Nasal cavity respiratory epithelium epithelial cell of viscerocranial mucosa (primary cell): Measurements from ENCODE around the gene LLPH. TPM values are rescaled to one million over a fixed set of nuclear protein-coding genes. Genes with fewer than 3 reads are reported as not detected.

Source experiments
- total RNA-seq: library from RNA; depleted of rRNA; stranded (reverse); fragments of >200 nt; gene quantifications from 2 replicates; pipeline ENCODE4 v1.2.3, GENCODE V29; 2014

LLPH gene
- 5.5 and 13.4 TPM in 2 replicates for total RNA-seq

DNA sequence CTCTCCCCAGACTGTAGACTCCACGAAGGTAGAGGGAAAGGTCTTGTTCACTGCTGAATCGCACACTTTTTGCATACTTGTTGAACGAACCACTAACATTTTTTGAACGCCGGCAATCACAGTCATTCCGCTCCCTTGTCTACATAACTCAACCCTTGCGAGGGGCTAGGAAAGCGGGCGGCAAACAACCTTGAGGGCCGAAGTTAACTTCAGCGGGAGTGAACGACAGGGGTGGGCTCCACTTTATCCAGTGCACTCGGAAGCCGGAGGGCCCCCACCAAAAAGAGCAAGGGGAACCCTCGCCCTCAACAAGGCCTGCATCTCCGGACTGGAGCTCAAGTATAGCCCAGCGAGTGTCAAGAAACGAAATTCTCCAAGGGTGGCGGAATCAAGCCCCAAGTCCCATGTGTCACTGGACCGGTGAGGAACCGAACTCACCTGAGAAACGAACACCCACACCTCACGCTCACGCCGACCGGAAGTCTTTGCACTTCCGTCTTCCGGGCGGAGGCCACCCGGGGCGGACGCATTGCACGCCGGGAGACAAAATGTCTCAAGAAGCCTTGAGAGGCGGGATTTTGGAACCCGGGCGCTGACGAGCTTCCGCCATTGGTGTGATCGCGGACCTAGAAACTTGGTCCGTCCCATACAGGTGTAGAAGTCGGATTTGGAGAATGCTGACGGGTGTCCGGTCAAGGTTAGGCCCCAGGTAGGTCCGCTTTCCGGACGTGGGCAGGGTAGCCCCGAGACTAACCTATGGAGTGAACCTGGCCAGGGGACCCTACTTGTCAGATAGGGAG is at the start of gene LLPH:
TSS of gene LLPH (minus strand) at position 484 of the 800 bp plus-strand sequence. CDS start 1,644 bp downstream, outside the sequence.

DNA sequence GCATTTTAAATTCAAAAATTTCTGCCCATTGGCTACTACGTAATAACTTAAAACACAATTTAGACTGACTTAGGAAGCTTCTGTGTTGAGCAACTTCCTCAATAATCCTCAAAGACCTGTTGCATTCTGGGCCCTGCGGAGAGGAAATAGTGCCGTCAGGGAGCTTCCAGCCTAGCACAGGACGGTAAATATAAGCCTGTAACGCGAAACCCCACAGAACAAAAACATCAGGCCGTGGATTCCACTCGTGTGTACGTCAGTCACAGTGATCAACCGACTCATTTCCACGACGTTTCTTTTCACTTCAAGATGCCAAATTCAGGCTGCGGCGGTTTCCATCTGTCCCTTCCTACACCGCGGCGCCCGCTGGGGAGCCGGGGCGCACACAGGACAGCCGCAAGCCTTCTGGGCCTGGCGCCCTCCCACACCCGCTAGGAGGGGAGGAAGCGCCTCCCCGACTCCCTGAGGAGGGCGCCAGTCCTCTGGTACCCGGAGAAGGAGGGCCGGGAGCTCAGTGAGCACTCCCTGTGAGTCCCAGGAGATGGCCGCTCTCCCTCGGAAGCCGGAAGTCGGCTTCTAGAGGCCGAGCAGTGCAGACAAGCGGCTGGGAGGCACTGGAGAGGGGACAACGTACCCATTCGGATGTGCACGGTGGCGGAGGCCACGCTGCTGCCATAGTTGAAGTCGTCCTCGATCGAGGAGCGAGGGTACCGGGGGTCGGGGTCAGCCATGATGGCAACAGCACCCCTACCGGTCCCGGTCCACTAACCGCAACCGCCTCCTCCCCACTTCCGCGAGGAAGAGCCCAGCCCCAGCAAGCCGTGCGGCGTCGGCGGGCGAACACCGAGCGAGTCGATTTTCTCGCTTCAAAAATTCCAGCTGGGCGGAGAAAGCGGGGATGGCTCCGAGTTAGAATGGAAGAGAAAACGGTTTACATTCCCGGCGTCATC is 38.9 kb upstream of the LLPH start, which contains the start of gene TMBIM4:
TSS of gene TMBIM4 (minus strand) at position 776 of the 950 bp plus-strand sequence. CDS start at position 731, 45 bp downstream.

Other genes starting within 250 kb of the LLPH start
- gene TMBIM4, start 39.2 kb upstream of the LLPH start, total RNA-seq = 22.2 and 35.3 TPM in 2 replicates
- 0.68 and 6.8 TPM in 2 replicates for gene IRAK3, start 58.5 kb upstream of the LLPH start, total RNA-seq
- gene HELB, start 171.7 kb upstream of the LLPH start, total RNA-seq = 2.1 and 4.6 TPM in 2 replicates